Measurements from ENCODE around the gene NME8. TPM values are rescaled to one million over a fixed set of nuclear protein-coding genes. Genes with fewer than 3 reads are reported as not detected.

NME8 gene
- total RNA-seq, 1 experiment from 2014 or later: not detected

DNA sequence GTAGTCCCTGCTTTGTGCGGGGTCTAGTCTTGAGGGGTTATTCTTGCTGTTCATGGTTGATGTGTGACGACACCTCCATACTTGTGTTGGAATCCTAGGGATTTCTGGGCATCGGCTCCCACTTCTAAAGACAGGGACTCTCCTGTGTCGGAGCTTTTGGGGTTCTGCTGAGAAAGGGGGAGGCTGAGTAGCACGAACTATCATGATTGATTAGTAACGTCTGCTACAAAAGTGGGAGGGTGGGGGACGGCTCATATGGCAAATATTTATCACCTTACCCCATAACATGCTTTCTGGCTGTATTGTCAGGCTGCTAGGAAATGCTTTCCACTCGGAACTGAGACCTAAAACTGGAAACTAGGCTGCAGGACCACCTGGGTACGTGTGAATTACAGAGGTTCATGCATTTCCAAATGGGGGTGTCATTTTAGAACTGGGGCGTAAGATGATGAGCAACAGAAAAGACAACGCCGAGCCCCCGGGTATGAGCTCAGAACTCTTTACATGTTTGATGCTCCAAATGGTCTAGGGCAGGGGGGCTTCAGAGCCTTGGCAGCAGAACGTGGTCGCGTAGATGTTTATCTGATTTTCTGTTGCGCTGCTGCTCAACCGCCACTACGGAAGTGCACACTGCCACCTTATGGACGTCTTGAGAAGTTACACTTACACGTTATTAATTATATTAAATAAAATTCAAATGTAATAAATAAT, 15.1 kb upstream of the NME8 start:
- Histone ChIP-seq H3K4me1 (peaks cover 12% of the 10 kb centered on the region), H3K27ac (no peak overlapping the region), H3K4me3 (peak overlapping the region; percentile 58), H3K9me3 (replicated peaks) (no peaks in the 10 kb centered on the region), H3K27me3 (peaks cover 4% of the 10 kb centered on the region; the same call in 1 of the 2 replicates), H3K36me3 (no peaks in the 10 kb centered on the region)
- DNase-seq: peak; percentile 58 to 83

DNA sequence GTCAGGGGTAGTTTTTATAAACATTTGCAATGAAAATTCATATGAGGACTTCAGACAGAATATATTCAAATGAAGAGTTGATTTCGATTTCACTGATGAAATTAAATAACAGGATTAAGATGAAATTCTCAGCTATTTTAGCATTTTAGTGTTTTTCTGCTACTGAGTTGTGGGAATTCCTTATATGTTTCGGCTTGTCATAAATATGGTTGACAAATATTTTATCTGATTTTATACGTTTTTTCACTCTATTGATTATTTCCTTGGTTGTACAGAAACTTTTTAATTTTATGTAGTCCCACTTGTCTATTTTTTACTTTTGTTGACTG, 14.6 kb upstream of the NME8 start:
- Histone ChIP-seq H3K27me3 (peaks cover 4% of the 10 kb centered on the region; the same call in 1 of the 2 replicates), H3K4me3 (peak overlapping the region; percentile 58), H3K4me1 (peaks cover 12% of the 10 kb centered on the region), H3K9me3 (replicated peaks) (no peaks in the 10 kb centered on the region), H3K36me3 (no peaks in the 10 kb centered on the region), H3K27ac (no peak overlapping the region)
- DNase-seq: no peak

DNA sequence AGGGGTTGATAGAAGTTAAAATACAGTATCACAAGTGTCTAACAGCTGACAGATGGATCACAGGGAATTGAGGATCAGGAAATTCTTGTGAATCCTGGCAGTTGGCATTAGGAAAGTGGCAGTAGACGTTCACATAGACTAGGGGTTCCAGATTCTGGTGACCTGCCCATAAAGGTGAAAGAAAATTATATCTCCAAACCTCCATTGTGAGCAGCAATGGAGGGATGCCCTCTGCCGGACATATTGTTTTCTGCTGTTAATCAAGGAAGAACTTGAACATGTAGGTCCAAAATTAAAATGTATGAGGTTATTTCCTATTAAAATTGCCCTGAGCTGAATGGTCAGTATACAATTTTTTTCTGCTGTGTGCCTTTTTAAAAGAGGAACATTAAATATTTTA, 5.1 kb downstream of the NME8 start:
- Histone ChIP-seq H3K27ac (no peak overlapping the region), H3K9me3 (replicated peaks) (no peaks in the 10 kb centered on the region), H3K4me1 (no peaks in the 10 kb centered on the region), H3K4me3 (no peak overlapping the region), H3K27me3 (no peaks in the 10 kb centered on the region), H3K36me3 (no peaks in the 10 kb centered on the region)
- DNase-seq: peak in 1 of 2 experiments; percentile 36

DNA sequence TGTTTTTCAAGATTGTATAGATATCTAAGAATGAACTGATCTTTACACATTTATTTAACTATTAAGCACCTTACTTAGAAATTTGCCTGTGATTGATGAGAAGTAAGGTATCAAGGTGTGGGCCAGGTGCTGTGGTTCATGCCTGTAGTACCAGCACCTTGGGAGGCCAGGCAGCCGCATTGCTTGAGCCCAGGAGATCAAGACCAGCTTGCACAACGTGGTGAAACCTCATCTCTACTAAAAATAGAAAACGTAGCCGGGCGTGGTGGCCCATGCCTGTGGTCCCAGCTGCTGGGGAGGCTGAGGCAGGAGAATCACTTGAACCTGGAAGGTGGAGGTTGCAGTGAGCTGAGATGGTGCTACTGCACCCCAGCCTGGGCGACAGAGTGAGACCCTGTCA, 33.7 kb downstream of the NME8 start:
- DNase-seq: no peak
- H3K4me1 ChIP-seq: no peaks in the 10 kb centered on the region
- H3K27me3 ChIP-seq: no peaks in the 10 kb centered on the region
- H3K36me3 ChIP-seq: no peaks in the 10 kb centered on the region
- no peaks in the 10 kb centered on the region for H3K9me3 ChIP-seq (replicated peaks)
- no peak overlapping the region for H3K27ac ChIP-seq
- no peak overlapping the region for H3K4me3 ChIP-seq

DNA sequence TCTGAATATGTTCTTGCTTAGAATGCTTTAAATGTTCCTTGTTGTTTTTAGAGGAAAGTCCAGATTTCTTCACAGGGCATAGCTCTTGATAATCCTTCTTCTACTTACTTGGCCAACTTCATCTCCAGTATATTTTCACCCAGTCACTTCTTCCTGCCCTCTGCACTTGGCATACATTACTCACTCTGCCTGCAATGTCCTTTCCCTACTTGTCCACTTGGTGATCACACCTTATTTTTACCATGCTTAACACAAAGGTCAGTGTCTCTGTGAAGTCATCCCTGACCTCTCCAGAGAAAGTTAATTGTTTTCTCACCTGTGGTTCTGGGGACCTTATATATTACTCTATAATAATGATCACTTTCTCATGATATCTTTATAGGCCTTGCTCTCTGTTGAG, 45.0 kb downstream of the NME8 start:
- Histone ChIP-seq H3K27me3 (no peaks in the 10 kb centered on the region), H3K36me3 (no peaks in the 10 kb centered on the region)

DNA sequence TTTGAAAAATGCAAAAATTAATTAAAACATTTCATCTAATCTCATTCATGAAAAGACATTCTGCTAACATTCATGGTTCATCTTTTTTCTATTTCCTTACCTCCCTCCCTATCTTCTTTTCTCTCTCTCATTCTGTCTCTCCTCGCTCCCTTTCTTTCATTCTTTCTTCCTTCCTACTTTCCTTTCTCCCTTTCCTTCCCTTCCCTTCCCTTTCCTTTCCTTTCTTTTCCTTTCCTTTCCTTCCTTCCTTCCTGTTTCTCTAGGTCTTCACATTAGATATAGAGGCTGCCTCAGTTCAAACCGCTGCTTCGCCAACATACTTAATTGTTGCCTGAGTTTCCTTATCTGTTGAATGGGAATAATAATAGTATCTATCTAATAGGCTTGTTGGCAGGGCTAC, 46.3 kb downstream of the NME8 start:
- no peak overlapping the region for H3K27ac ChIP-seq
- H3K27me3 ChIP-seq: no peaks in the 10 kb centered on the region
- DNase-seq: no peak
- no peak overlapping the region for H3K4me3 ChIP-seq
- no peaks in the 10 kb centered on the region for H3K4me1 ChIP-seq
- H3K36me3 ChIP-seq: no peaks in the 10 kb centered on the region
- no peaks in the 10 kb centered on the region for H3K9me3 ChIP-seq (replicated peaks)

More for the DNA sequence above, 45.0 kb downstream of the NME8 start:
- DNase-seq: no peak
- H3K9me3 ChIP-seq (replicated peaks): no peaks in the 10 kb centered on the region
- H3K27ac ChIP-seq: no peak overlapping the region
- no peak overlapping the region for H3K4me3 ChIP-seq
- H3K4me1 ChIP-seq: no peaks in the 10 kb centered on the region

DNA sequence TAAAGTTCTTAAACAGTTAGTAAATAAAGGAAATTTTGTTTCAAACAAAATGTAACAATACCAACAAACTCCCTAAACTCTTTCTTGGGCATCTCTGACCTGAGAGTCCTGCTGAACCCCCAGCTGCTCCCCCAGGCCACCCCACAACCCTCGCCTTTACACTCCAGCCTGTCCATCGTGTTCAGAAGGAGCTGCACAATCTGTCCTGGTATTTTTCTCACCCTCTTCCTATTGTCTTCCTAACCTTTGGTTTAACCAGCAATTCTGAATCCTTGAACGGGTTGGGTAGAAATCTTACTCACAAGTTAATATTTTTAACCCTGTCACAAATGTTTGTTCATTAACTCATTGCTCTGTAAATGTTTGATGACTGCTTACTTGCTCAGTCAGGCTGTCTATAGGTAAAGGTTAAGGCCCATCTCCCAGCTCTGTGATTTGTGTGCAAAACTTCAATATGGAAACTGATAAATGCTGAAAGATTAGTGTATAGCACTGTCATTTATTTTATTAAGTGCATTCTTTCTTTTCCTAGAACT, 51.4 kb downstream of the NME8 start:
- Histone ChIP-seq H3K4me3 (no peak overlapping the region), H3K36me3 (no peaks in the 10 kb centered on the region), H3K4me1 (peaks cover 20% of the 10 kb centered on the region), H3K27ac (no peak overlapping the region), H3K27me3 (no peaks in the 10 kb centered on the region), H3K9me3 (replicated peaks) (no peaks in the 10 kb centered on the region)
- no peak for DNase-seq

DNA sequence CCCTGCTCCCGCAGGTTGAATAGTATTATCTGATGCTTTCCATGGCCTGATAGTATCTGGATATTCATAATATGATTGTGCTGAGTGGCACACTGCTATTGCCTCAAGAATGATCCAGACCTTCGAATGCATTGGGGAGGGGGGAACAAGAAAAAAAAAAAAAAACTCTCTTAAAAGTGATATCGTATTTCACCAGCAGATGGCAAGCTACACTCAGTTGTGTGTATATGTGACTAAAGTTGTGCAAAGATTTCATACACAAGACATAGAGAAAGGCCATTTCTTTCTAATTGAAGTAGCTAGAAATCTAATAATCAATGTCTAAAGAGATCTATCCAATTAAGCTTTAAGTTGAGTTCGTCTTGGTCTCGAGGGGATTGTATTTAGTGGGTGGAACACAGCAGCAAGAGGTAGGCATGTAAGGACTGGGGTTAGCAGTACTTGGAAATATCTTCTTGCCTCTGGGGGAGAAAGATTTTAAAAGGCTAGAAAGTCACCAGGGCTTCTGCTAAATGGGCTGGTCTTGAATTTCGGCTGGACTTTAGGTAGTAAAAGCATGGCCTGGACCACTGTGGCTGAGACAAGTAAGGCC, 52.9 kb downstream of the NME8 start:
- Histone ChIP-seq H3K4me3 (no peak overlapping the region), H3K27ac (peak overlapping the region; percentile 71), H3K27me3 (no peaks in the 10 kb centered on the region), H3K36me3 (no peaks in the 10 kb centered on the region), H3K4me1 (peaks cover 20% of the 10 kb centered on the region), H3K9me3 (replicated peaks) (no peaks in the 10 kb centered on the region)
- peak; percentile 23 to 73 for DNase-seq

DNA sequence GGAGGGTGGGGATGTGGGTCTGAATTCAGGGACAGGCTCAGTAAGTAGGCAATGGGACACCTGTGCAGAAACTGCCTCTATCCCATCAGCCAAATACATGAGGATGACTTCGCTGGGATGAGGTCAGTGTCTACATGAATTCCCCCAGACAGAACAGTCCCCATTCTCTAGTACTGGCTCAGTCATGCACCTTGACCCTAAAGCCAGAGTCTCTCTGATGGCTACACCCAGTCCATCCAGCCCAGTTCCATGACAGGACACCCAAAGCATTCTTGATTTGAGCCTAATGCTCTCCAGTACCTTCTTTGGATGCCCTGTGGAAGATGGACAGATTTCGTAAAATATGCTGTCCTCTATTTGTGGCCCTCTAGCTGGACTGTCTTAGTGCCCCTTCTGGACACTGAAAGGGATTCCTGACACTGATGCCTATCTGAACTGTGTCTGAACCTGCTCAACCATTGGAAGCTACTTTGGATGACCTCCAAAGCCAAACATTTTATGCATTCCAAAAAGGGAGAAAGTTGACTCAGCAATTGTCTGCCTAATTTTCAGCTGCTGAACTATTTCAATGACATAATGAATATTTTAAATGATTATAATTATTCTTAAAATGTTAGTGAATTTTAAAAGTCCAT, 53.6 kb downstream of the NME8 start:
- Histone ChIP-seq H3K27me3 (no peaks in the 10 kb centered on the region), H3K27ac (peak overlapping the region; percentile 71), H3K4me3 (no peak overlapping the region), H3K36me3 (no peaks in the 10 kb centered on the region), H3K4me1 (peaks cover 20% of the 10 kb centered on the region), H3K9me3 (replicated peaks) (no peaks in the 10 kb centered on the region)
- peak; percentile 55 to 71 for DNase-seq

DNA sequence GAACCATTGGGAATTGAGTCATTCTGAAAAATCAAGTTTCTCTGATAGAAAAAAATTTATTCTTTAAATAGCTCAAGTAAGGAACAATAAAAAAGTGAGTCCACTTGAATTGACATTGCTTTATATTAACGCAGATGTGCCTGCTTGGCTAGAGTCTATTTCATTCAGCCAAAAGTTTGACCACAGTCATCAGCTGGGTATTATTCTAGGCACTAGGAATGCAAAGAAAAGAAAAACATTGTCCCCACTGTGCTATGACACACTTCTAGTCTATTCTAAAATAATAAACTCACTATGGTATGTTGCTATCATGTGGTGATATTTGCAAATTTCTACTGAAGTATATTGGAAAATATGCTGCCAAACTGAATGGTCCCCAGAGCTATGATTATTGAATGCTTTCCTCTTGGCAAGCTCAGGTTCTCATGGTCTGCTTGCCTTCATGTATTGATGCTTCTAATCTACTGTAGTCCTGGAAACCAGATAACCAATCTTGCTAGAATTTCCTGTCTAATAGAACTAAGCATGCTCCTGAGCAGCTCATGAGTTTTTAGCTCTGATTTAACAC, 59.9 kb downstream of the NME8 start:
- Histone ChIP-seq H3K36me3 (peaks cover 11% of the 10 kb centered on the region; the same call in 1 of the 2 replicates), H3K4me1 (no peaks in the 10 kb centered on the region), H3K27ac (no peak overlapping the region), H3K4me3 (no peak overlapping the region), H3K9me3 (replicated peaks) (no peaks in the 10 kb centered on the region), H3K27me3 (no peaks in the 10 kb centered on the region)
- DNase-seq: no peak

DNA sequence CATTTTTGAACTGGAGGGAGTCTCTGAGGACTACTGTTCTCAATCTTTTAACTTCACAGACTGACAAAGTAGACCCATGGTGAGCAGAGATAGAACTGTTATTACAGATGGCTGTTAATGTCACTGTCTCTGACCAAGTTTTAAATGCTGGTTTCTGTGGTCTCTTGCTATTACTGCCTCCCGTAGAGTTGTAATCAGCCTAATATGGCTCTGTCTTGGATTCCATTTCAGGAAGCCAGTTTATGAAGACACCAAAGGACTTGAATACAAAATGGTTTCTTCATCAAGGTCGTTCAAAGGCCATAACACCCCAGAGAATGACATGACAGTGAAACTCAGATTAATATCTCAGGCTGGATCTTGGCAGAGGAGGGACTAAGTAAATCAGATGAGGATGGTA, 64.4 kb downstream of the NME8 start:
- H3K4me1 ChIP-seq: peaks cover 14% of the 10 kb centered on the region
- no peaks in the 10 kb centered on the region for H3K27me3 ChIP-seq
- no peak overlapping the region for H3K27ac ChIP-seq
- no peak overlapping the region for H3K4me3 ChIP-seq
- H3K36me3 ChIP-seq: peaks cover 11% of the 10 kb centered on the region; the same call in 1 of the 2 replicates
- no peaks in the 10 kb centered on the region for H3K9me3 ChIP-seq (replicated peaks)
- no peak for DNase-seq

DNA sequence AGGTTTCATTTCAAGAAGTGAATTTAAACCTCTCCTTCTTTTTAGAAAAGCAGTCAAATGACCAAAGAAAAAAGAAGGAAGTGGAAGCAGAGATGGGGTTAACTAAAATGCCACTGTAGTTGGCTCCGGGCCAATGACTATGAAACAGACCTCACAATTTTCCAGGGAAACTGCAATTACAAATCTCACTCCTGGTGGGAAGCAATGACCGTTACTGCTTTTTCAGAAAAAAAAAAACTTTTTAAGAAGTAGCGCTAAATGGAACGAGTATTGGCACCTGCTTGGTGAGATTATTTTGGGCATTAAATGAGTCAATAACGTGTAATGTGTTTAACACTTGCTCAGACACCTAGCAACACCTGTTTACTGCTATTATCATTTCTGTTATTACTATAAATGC, 67.0 kb downstream of the NME8 start:
- Histone ChIP-seq H3K27me3 (no peaks in the 10 kb centered on the region), H3K36me3 (0 out of 2 replicates have a peak, but pooled peaks cover 4% of the 10 kb centered on the region), H3K4me1 (peaks cover 15% of the 10 kb centered on the region), H3K4me3 (peak overlapping the region; percentile 66), H3K27ac (peak overlapping the region; percentile 77), H3K9me3 (replicated peaks) (no peaks in the 10 kb centered on the region)
- DNase-seq: peak; percentile 38 to 73

DNA sequence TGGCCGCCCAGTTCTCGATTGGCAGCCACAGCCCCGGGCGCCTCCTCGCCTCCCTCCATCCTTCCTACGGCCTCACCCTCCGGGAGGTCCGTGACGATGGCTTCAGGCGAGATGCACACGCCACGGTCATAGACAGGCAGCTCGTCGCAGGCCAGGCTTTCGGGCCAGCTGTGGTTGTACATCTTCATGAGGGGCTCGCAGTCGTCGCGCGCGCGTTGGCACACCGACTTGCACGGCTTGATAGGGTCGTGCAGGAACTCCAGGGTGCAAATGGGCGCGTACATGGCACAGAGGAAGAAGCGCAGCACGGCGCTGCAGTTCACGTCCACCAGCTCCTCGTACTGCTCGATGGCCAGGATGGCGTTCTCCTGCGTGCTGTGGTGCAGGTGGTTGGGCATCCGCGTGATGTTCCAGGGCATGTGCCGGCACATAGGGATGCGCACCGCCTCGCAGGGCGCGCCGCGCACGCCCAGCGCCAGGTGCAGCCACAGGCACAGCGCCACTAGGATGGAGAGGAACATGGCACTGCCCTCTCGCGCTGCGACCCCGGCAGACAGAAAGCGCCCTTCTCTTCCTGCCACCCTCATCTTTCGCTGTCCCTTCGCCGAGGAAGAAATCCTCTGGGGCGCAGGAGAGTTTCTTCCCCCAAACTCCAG, 67.7 kb downstream of the NME8 start:
- H3K4me1 ChIP-seq: peaks cover 15% of the 10 kb centered on the region

More for the DNA sequence above, 67.7 kb downstream of the NME8 start:
- H3K36me3 ChIP-seq: no peaks in the 10 kb centered on the region
- H3K4me3 ChIP-seq: peak overlapping the region; percentile 66
- no peaks in the 10 kb centered on the region for H3K9me3 ChIP-seq (replicated peaks)
- H3K27me3 ChIP-seq: no peaks in the 10 kb centered on the region
- peak; percentile 86 to 87 for DNase-seq
- peak overlapping the region; percentile 77 for H3K27ac ChIP-seq

Data from SJCRH30 (cell line).